ENCODE results near the gene TIPRL.

GRCh38 chr1:168167806-168168205 is 11.0 kb upstream of the TIPRL start:
- no peak for TF ChIP-seq CTCF (IDR thresholded peaks at IDR 0.05; ENCODE audit: poor library complexity)
- TF ChIP-seq EZH2phosphoT487 (IDR thresholded peaks at IDR 0.05; ENCODE audit: low read depth, severe bottlenecking, unreplicated experiment) = no peak
- TF ChIP-seq EZH2 (IDR thresholded peaks at IDR 0.05; ENCODE audit: borderline replicate concordance) = no peak
